K562 (cell line): ENCODE results near the gene CFAP300. TPM values are rescaled to one million over a fixed set of nuclear protein-coding genes. Genes with fewer than 3 reads are reported as not detected.

Source experiments
- ATAC-seq: fragments of 200-7000 bp; cut with Tn5 transposase; 3 replicates; pipeline ENCODE4 v1.9.1; 2020; ENCODE audit warnings: moderate library complexity
- BruUV-seq: library from RNA; stranded (reverse); fragments of 400-500 nt; replicated peaks from 2 replicates; lab custom pipeline; 2021; lab: Mats Ljungman, UMichigan
- CTCF ChIA-PET: fragments of 300-600 bp; formaldehyde crosslinking; extraction: SDS; loops from one replicate; lab custom pipeline; 2021; ENCODE audit warnings: low intra/inter-chr PET ratio; lab: Yijun Ruan, JAX
- POLR2A ChIA-PET: fragments of 300-600, 350-650 bp; sonication (Branson Sonifier 250); formaldehyde crosslinking; extraction: SDS; loops from one replicate; lab custom pipeline; 2021; ENCODE audit warnings: antibody characterized with exemption, inconsistent platforms; lab: Yijun Ruan, JAX
- DNase-seq, 4 experiments: peaks; one replicate each; pipeline versions ENCODE4 v3.0.0 to v3.0.0-alpha.2; 2011 to 2018; ENCODE audit warnings: low spot score in 3 of 4, mixed read lengths in 3 of 4; ENCODE audit errors: extremely low read depth in 1 of 4
- FAIRE-seq: peaks from 2 replicates; lab custom pipeline; 2011; peaks lifted over from hg19 to GRCh38; lab: Jason Lieb, UNC
- H2AFZ ChIP-seq: 2 replicates; pipeline ENCODE4 v1.6.0; 2011; ENCODE audit warnings: low read depth, low read length, control low read depth, inconsistent platforms
- H3K27ac ChIP-seq: fragments of 200-600 bp; 3 replicates; pipeline ENCODE4 v1.8.0; 2011; ENCODE audit warnings: low read depth, mild to moderate bottlenecking, control low read depth, inconsistent platforms, low read length, moderate library complexity, mixed read lengths; ENCODE audit errors: extremely low read depth
- H3K27me3 ChIP-seq, 2 experiments: fragments of 300-600 bp in 1 of 2; 2 replicates in 1 of 2; 3 replicates in 1 of 2; pipeline versions ENCODE4 v1.6.0 to v1.8.0; 2011; ENCODE audit warnings: inconsistent platforms in 2 of 2, low read length in 2 of 2, mild to moderate bottlenecking in 1 of 2, mixed read lengths in 1 of 2, moderate library complexity in 1 of 2; ENCODE audit not compliant: control insufficient read depth in 2 of 2, insufficient read depth in 2 of 2
- H3K36me3 ChIP-seq: fragments of 300-600 bp; 3 replicates; pipeline ENCODE4 v1.8.0; 2011; ENCODE audit warnings: mild to moderate bottlenecking, low read length, inconsistent platforms; ENCODE audit not compliant: control insufficient read depth, insufficient read depth
- H3K4me1 ChIP-seq, 2 experiments: fragments of 200-600 bp in 1 of 2; replicated peaks in 1 of 2; 2 replicates in 1 of 2; 3 replicates in 1 of 2; pipeline versions ENCODE4 v1.5.1 to v1.8.0; 2011; ENCODE audit warnings: inconsistent platforms in 2 of 2, low read length in 2 of 2, mild to moderate bottlenecking in 1 of 2, mixed read lengths in 1 of 2, moderate library complexity in 1 of 2; ENCODE audit not compliant: control insufficient read depth in 2 of 2, insufficient read depth in 2 of 2
- H3K4me2 ChIP-seq: 2 replicates; pipeline ENCODE4 v1.6.1; 2011; ENCODE audit warnings: low read length, control low read depth, inconsistent platforms, mixed read lengths; ENCODE audit not compliant: insufficient read depth
- H3K4me3 ChIP-seq: fragments of 200-600 bp; sonication (generic), shearing (Covaris generic); 2 replicates; pipeline ENCODE4 v1.5.1; 2016; ENCODE audit warnings: control low read depth, inconsistent platforms
- H3K79me2 ChIP-seq: fragments of 200-600 bp; 3 replicates; pipeline ENCODE4 v1.8.0; 2011; ENCODE audit warnings: low read length, inconsistent platforms; ENCODE audit not compliant: control insufficient read depth, insufficient read depth
- H3K9ac ChIP-seq, 2 experiments: 2 replicates each; pipeline versions ENCODE4 v1.6.0 to v1.6.1; 2011; ENCODE audit warnings: low read depth in 2 of 2, low read length in 2 of 2, control low read depth in 1 of 2, inconsistent platforms in 1 of 2, mild to moderate bottlenecking in 1 of 2, mixed read lengths in 1 of 2; ENCODE audit not compliant: insufficient read depth in 1 of 2
- H3K9me1 ChIP-seq: one replicate; pipeline ENCODE4 v1.6.0; 2011; ENCODE audit warnings: inconsistent platforms, mild to moderate bottlenecking, low read length, moderate library complexity; ENCODE audit not compliant: control insufficient read depth, insufficient read depth
- H3K9me3 ChIP-seq: replicated peaks from 2 replicates; pipeline ENCODE4 v1.5.1; 2011; ENCODE audit warnings: low read depth, low read length, inconsistent platforms; ENCODE audit not compliant: control insufficient read depth, insufficient read depth
- H4K20me1 ChIP-seq: replicated peaks from 2 replicates; pipeline ENCODE4 v1.6.1; 2011; ENCODE audit warnings: low read length, inconsistent platforms, mixed read lengths; ENCODE audit not compliant: control insufficient read depth, insufficient read depth
- CEBPB ChIP-seq: fragments of 450-650 bp; IDR thresholded peaks from 2 replicates; pipeline ENCODE4 v1.6.1; 2016; ENCODE audit warnings: missing genetic modification characterization, missing compliant biosample characterization
- CEBPG ChIP-seq, 3 experiments: fragments of 200-800 bp in 1 of 3; sonication (Bioruptor generic) in 1 of 3; sonication (generic) in 1 of 3; formaldehyde crosslinking in 1 of 3; IDR thresholded peaks in 2 of 3; conservative IDR thresholded peaks in 1 of 3; 2 replicates each; pipeline versions ENCODE4 v1.6.1 to v1.8.0; 2016 to 2022; ENCODE audit warnings: missing compliant biosample characterization in 2 of 3, missing genetic modification characterization in 2 of 3, mild to moderate bottlenecking in 1 of 3, missing genetic modification reagents in 1 of 3
- FOXJ2 ChIP-seq: fragments of 200-800 bp; sonication (Bioruptor generic); IDR thresholded peaks from 2 replicates; pipeline ENCODE4 v1.6.1; 2016; ENCODE audit warnings: missing genetic modification characterization, missing compliant biosample characterization
- SREBF1 ChIP-seq: fragments of 150-350 bp; IDR thresholded peaks from 2 replicates; pipeline ENCODE4 v1.6.1; 2014; ENCODE audit warnings: antibody characterized with exemption, low read depth, low read length, borderline replicate concordance
- STAT5B ChIP-seq: fragments of 250-450 bp; sonication (Bioruptor Pico); IDR thresholded peaks from 2 replicates; pipeline ENCODE4 v1.8.0; 2021; ENCODE audit warnings: mild to moderate bottlenecking, inconsistent platforms
- WGBS: fragments of 100-300 bp; shearing (Covaris generic); methylation state at CpG from one replicate; pipeline ENCODE4 v1.1.6; 2016; ENCODE audit warnings: low coverage, mixed read lengths; ENCODE audit not compliant: insufficient coverage; ENCODE audit errors: missing lambda C conversion rate; 5-methylcytosine and 5-hydroxymethylcytosine counted together
- in situ Hi-C: fragments of 300-500 bp; cut with MboI; formaldehyde crosslinking; loops from 4 replicates; pipeline ENCODE4 v1.15.0; 2018; ENCODE audit warnings: inconsistent platforms, mixed read lengths
- intact Hi-C: fragments of 100-400 bp; cut with micrococcal nuclease; formaldehyde crosslinking; loops from 2 replicates; pipeline ENCODE4 v1.14.2; 2022
- polyA plus RNA-seq, 8 experiments: library from polyadenylated mRNA; depleted of rRNA in 4 of 8; stranded (reverse) in 5 of 8; unstranded in 3 of 8; fragments of >200 nt; fragmentation: Nextera tagmentation in 2 of 8; fragmentation: Illumina TruSeq in 1 of 8; extraction: Ambion mirVana in 2 of 8; extraction: Trizol in 1 of 8; gene quantifications; 2 replicates each; pipeline versions ENCODE4 v1.2.1 to v1.2.3, GENCODE V29; 2011 to 2014; ENCODE audit warnings: inconsistent platforms in 1 of 8, missing spikeins in 1 of 8
- total RNA-seq, 7 experiments: library from RNA; depleted of rRNA in 6 of 7; stranded (reverse); fragments of >200 nt in 6 of 7; fragmentation: Illumina TruSeq in 2 of 7; extraction: Trizol in 2 of 7; gene quantifications; 2 replicates each; pipeline versions ENCODE4 v1.2.1 to v1.2.3, GENCODE V29; 2011 to 2021; ENCODE audit warnings: low replicate concordance in 1 of 7

Gene CFAP300
- total and polyA plus RNA-seq, 9 of the 15 experiments (the other 6 are each of a cell fraction or from before 2014, with no cell fraction given), result not detected

GRCh38 chr11:102108734-102109440 is 61.6 kb downstream of the CFAP300 start:
- no peak for ATAC-seq
- in situ Hi-C loops, result no loop called here
- CTCF ChIA-PET, result no interaction called here
- Histone ChIP-seq H3K4me3 (no peak overlapping the region), H2AFZ (no peak overlapping the region), H3K27me3 (peaks cover 0 to 6% of the 10 kb centered on the region in 2 experiments; a peak in 1 of 5 replicates), H3K27ac (no peak overlapping the region), H3K36me3 (no peaks in the 10 kb centered on the region), H3K9me1 (no peaks in the 10 kb centered on the region), H3K4me2 (no peak overlapping the region), H3K9ac (no peak overlapping the region), H3K4me1 (peaks cover 0 to 12% of the 10 kb centered on the region in 2 experiments; a peak in 1 of 5 replicates), H3K9me3 (no peaks in the 10 kb centered on the region), H3K79me2 (no peaks in the 10 kb centered on the region), H4K20me1 (no peaks in the 10 kb centered on the region)
- no peak for DNase-seq
- TF ChIP-seq CEBPB (peak; percentile 40; the same call in 1 of the 2 replicates), SREBF1 (no peak), FOXJ2 (tag) (no peak), STAT5B (CRISPR knock-in tag) (no peak), CEBPG (CRISPR knock-in tag; IDR thresholded peaks at IDR 0.05) (no peak), CEBPG (tag; conservative IDR thresholded peaks at IDR 0.05 in 1 of 2, IDR thresholded peaks at IDR 0.05 in 1 of 2) (peak in 1 of 2 experiments; percentile 35; a peak in 1 of 4 replicates)
- intact Hi-C loops, result no loop called here
- POLR2A ChIA-PET, result no interaction called here
- WGBS, result 0% methylated on average over 3 of the region's 3 CpGs
- no peak for FAIRE-seq
- no TSS peak for BruUV-seq
